GM13976 (cell line): ENCODE measurements around the gene SLC8A1.

ENCODE experiments used
- DNase-seq: peaks from one replicate; pipeline ENCODE4 v3.0.0; 2012; ENCODE audit warnings: low spot score
- CTCF ChIP-seq: IDR thresholded peaks from 2 replicates; pipeline ENCODE4 v1.5.1; 2012; ENCODE audit warnings: borderline replicate concordance, mild to moderate bottlenecking; ENCODE audit not compliant: insufficient read depth; ENCODE audit errors: extremely low read depth, missing control alignments, control extremely low read depth
- in situ Hi-C: fragments of 300-500 bp; cut with MboI; formaldehyde crosslinking; loops from one replicate; pipeline ENCODE4 v1.12.0; 2022; ENCODE audit warnings: low sequenced_read_pairs, mixed read lengths, inconsistent platforms; ENCODE audit not compliant: unreplicated experiment

Gene SLC8A1

GRCh38 chr2:40401896-40402295, 50.0 kb downstream of the SLC8A1 start:
- no peak for TF ChIP-seq CTCF
- in situ Hi-C loops: no loop called here
- no peak for DNase-seq

- TF ChIP-seq CTCF: no peak
- in situ Hi-C loops: no loop called here
- DNase-seq: no peak
These were observed 51.4 kb downstream of the SLC8A1 start for GRCh38 chr2:40400336-40400953.

GRCh38 chr2:40397765-40398164, 54.1 kb downstream of the SLC8A1 start:
- in situ Hi-C loops: no loop called here
- no peak for TF ChIP-seq CTCF
- no peak for DNase-seq

- no peak for TF ChIP-seq CTCF
- no peak for DNase-seq
- in situ Hi-C loops: no loop called here
These were observed 55.8 kb downstream of the SLC8A1 start for GRCh38 chr2:40396124-40396523.

GRCh38 chr2:40395169-40396073, 56.5 kb downstream of the SLC8A1 start:
- in situ Hi-C loops: no loop called here
- DNase-seq: no peak
- no peak for TF ChIP-seq CTCF

GRCh38 chr2:40394597-40394996, 57.3 kb downstream of the SLC8A1 start:
- DNase-seq: no peak
- in situ Hi-C loops: no loop called here
- no peak for TF ChIP-seq CTCF
